ENCODE measurements around the gene LYZ. TPM values are rescaled to one million over a fixed set of nuclear protein-coding genes. Genes with fewer than 3 reads are reported as not detected.

The LYZ gene
- total RNA-seq, 1 donor from 2014 or later, result 0.37 TPM

DNA sequence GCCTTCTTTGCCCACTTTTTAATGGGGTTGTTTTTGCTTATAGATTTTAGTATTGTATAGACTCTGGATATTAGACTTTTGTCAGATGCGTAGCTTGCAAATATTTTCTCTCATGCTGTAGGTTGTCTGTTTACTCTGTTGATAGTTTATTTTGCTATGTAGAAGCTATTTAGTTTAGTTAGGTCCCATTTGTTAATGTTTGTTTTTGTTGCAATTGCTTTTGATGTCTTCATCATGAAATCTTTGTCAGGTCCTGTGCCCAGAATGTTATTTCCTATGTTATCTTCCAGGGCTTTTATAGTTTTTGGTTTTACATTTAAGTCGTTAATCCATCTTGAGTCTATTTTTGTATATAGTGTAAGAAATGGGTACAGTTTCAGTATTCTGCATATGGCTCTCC is 30.0 kb upstream of the LYZ start:
- Mint-ChIP-seq H3K27ac (ENCODE audit: unreplicated experiment) (peak overlapping the region; percentile 16), H3K9me3 (ENCODE audit: unreplicated experiment) (peaks cover 8% of the 10 kb centered on the region), H3K4me1 (ENCODE audit: low read depth, unreplicated experiment) (no peaks in the 10 kb centered on the region), H3K4me3 (ENCODE audit: unreplicated experiment) (no peak overlapping the region), H3K36me3 (ENCODE audit: unreplicated experiment) (peaks cover 25% of the 10 kb centered on the region), H3K27me3 (ENCODE audit: unreplicated experiment) (no peaks in the 10 kb centered on the region)
- TF ChIP-seq, protein P1, sequence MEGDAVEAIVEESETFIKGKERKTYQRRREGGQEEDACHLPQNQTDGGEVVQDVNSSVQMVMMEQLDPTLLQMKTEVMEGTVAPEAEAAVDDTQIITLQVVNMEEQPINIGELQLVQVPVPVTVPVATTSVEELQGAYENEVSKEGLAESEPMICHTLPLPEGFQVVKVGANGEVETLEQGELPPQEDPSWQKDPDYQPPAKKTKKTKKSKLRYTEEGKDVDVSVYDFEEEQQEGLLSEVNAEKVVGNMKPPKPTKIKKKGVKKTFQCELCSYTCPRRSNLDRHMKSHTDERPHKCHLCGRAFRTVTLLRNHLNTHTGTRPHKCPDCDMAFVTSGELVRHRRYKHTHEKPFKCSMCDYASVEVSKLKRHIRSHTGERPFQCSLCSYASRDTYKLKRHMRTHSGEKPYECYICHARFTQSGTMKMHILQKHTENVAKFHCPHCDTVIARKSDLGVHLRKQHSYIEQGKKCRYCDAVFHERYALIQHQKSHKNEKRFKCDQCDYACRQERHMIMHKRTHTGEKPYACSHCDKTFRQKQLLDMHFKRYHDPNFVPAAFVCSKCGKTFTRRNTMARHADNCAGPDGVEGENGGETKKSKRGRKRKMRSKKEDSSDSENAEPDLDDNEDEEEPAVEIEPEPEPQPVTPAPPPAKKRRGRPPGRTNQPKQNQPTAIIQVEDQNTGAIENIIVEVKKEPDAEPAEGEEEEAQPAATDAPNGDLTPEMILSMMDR (IDR thresholded peaks at IDR 0.05; ENCODE audit: partially characterized antibody, unreplicated experiment), result no peak
- DNase-seq, result no peak

DNA sequence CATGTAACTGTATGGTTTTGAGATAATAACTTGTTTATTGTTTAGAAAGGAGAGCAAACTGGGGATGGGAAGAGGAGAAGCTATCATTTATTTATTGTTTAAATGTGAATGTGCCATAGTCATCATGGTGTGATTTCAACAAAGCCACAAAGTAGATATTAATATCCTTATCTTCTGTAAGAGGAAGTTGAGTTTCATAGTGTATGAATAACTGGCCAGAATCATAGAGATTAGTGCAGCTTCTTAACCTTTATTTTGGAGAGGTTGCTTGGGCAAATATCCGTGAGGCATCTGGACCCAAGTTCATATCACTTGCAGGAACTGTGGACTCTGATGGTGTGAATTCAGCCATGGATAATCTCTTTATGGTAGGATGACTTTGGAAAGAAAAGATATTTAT is 26.8 kb upstream of the LYZ start:
- Mint-ChIP-seq H3K4me1 (ENCODE audit: low read depth, unreplicated experiment) (no peaks in the 10 kb centered on the region), H3K36me3 (ENCODE audit: unreplicated experiment) (peaks cover 24% of the 10 kb centered on the region), H3K4me3 (ENCODE audit: unreplicated experiment) (no peak overlapping the region), H3K27ac (ENCODE audit: unreplicated experiment) (no peak overlapping the region), H3K27me3 (ENCODE audit: unreplicated experiment) (no peaks in the 10 kb centered on the region), H3K9me3 (ENCODE audit: unreplicated experiment) (peaks cover 8% of the 10 kb centered on the region)
- DNase-seq, result no peak
- TF ChIP-seq, protein P1 (IDR thresholded peaks at IDR 0.05; ENCODE audit: partially characterized antibody, unreplicated experiment), result no peak

DNA sequence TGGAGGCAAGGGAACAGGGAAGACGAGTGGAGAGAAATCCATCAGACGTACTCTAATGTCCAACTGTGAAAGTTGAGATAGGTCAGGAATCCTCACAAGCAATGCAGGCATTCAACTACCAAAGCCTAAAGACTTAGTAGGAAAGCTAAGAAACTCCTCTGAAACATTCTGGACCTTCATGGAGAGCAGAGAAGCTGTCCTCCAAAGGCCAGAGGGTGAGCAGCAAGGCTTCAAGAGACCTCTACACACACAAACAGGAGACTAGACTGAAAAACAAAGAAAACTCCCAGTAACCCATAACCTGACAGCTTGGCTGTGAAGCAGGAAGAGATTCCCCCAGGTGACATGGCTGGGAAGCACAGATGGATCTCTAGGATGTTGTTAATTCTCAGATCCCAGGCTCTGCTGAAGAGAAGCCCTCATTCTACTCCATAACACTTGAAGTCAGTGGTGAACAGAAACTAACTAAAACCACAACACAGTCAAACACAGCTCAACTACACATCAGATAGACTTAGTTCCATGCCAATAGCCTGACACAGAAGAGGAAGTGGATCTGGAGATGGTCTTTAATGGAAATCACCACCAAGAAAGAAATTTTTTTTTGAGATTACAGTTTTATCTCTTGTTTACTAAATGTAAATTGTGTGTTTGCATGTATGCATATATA is 23.2 kb upstream of the LYZ start:
- Mint-ChIP-seq H3K36me3 (ENCODE audit: unreplicated experiment) (peaks cover 9% of the 10 kb centered on the region), H3K4me1 (ENCODE audit: low read depth, unreplicated experiment) (peaks cover 3% of the 10 kb centered on the region), H3K27me3 (ENCODE audit: unreplicated experiment) (no peaks in the 10 kb centered on the region), H3K4me3 (ENCODE audit: unreplicated experiment) (no peak overlapping the region), H3K9me3 (ENCODE audit: unreplicated experiment) (peaks cover 2% of the 10 kb centered on the region), H3K27ac (ENCODE audit: unreplicated experiment) (no peak overlapping the region)
- TF ChIP-seq, protein P1 (IDR thresholded peaks at IDR 0.05; ENCODE audit: partially characterized antibody, unreplicated experiment), result no peak
- no peak for DNase-seq

DNA sequence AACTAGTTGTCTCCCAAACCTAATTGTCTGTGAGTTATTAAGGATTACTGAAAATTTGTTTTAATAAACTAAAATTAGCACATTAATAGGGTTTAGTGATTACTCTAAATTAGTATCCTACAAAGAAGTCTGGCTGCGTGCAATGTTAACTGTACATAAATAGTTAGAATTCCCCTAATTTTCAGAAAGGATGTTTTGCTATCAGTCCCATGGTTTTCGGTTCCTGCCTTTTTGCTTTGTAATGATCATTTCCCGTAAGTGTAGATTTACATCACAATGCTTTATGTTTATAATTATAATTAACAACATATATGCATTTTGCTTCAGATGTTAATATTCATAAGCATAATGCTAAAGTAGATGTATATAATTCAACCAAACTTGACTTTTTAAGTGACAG is 19.8 kb upstream of the LYZ start:
- Mint-ChIP-seq H3K27ac (ENCODE audit: unreplicated experiment) (no peak overlapping the region), H3K36me3 (ENCODE audit: unreplicated experiment) (no peaks in the 10 kb centered on the region), H3K27me3 (ENCODE audit: unreplicated experiment) (no peaks in the 10 kb centered on the region), H3K4me3 (ENCODE audit: unreplicated experiment) (no peak overlapping the region), H3K9me3 (ENCODE audit: unreplicated experiment) (no peaks in the 10 kb centered on the region), H3K4me1 (ENCODE audit: low read depth, unreplicated experiment) (peaks cover 5% of the 10 kb centered on the region)
- no peak for DNase-seq
- TF ChIP-seq, protein P1 (IDR thresholded peaks at IDR 0.05; ENCODE audit: partially characterized antibody, unreplicated experiment), result no peak

DNA sequence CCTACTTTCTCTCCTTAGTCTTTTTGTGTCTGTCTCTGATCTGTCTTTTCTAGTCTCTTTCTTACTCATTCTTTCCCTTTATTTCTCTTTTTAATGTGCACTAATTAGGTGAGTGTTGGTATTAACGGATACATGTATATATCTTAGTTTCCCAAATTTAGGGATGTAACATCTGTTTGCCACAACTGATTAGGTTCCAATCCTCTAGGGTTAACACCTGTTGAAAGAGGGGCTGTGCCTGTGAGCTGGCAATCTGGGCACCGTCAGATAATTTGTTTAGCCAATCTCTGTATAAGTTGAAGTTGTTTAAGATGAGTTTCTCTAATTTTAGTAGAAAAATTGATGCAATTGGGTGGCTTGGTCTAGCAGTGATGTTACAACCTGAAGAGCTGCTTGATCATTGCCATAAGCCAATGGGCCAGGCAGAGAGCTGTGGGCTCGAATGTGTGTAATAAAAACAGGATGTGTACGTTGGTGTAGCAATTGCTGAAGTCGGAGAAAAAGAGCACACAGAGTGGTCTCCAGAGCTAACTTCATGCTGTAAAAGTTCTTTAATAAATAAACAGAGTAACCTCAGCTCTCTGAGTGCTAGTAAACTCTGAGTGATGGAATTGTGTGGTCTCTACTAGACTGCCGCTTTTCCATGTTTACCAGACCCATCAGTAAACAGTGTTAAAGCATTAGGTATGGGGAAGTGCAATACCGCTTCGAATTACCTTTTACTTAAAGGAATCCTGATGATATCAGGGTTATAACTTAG is 18.3 kb upstream of the LYZ start:
- DNase-seq, result no peak
- Mint-ChIP-seq H3K36me3 (ENCODE audit: unreplicated experiment) (no peaks in the 10 kb centered on the region), H3K27me3 (ENCODE audit: unreplicated experiment) (no peaks in the 10 kb centered on the region), H3K4me1 (ENCODE audit: low read depth, unreplicated experiment) (peaks cover 5% of the 10 kb centered on the region), H3K4me3 (ENCODE audit: unreplicated experiment) (no peak overlapping the region), H3K27ac (ENCODE audit: unreplicated experiment) (no peak overlapping the region), H3K9me3 (ENCODE audit: unreplicated experiment) (no peaks in the 10 kb centered on the region)
- TF ChIP-seq, protein P1 (IDR thresholded peaks at IDR 0.05; ENCODE audit: partially characterized antibody, unreplicated experiment), result no peak

Data from glutamatergic neuron (in vitro differentiated cells).